Mucosa of stomach (tissue), 1 donor: ENCODE results near the gene NFKBIB.
"Not testable (repeated sequence)": the region's sequence is repeated elsewhere in the genome, so short reads cannot be mapped to it uniquely, and the experiment has no call there.

ENCODE experiments used
- H3K27me3 ChIP-seq: one replicate; pipeline ENCODE4 v1.7.0; 2013; ENCODE audit warnings: mild to moderate bottlenecking, low read length; ENCODE audit not compliant: control insufficient read depth, insufficient read depth
- H3K36me3 ChIP-seq: one replicate; pipeline ENCODE4 v1.7.0; 2013; ENCODE audit warnings: low read length; ENCODE audit not compliant: control insufficient read depth, insufficient read depth
- H3K4me1 ChIP-seq: one replicate; pipeline ENCODE4 v1.7.0; 2013; ENCODE audit warnings: mild to moderate bottlenecking, low read length; ENCODE audit not compliant: control insufficient read depth, insufficient read depth
- H3K4me3 ChIP-seq: one replicate; pipeline ENCODE4 v1.7.0; 2013; ENCODE audit warnings: low read length
- H3K9ac ChIP-seq: one replicate; pipeline ENCODE4 v1.7.0; 2013; ENCODE audit warnings: mild to moderate bottlenecking, low read length, moderate library complexity
- H3K9me3 ChIP-seq: one replicate; pipeline ENCODE4 v1.7.0; 2013; ENCODE audit warnings: mild to moderate bottlenecking, low read length, moderate library complexity; ENCODE audit not compliant: control insufficient read depth
- donor health status: Pancreatic carcinoma.

The NFKBIB gene

GRCh38 chr19:38924388-38924787, 24.6 kb downstream of the NFKBIB start:
- no peaks in the 10 kb centered on the region for H3K9me3 ChIP-seq
- no peaks in the 10 kb centered on the region for H3K27me3 ChIP-seq
- H3K4me1 ChIP-seq, result peaks cover 2% of the 10 kb centered on the region
- H3K9ac ChIP-seq, result no peak overlapping the region
- no peak overlapping the region for H3K4me3 ChIP-seq
- H3K36me3 ChIP-seq, result peaks cover 4% of the 10 kb centered on the region

GRCh38 chr19:38928391-38929001, 28.7 kb downstream of the NFKBIB start:
- no peak overlapping the region for H3K4me3 ChIP-seq
- peaks cover 4% of the 10 kb centered on the region for H3K36me3 ChIP-seq
- H3K4me1 ChIP-seq, result peaks cover 11% of the 10 kb centered on the region
- H3K9ac ChIP-seq, result no peak overlapping the region
- H3K27me3 ChIP-seq, result no peaks in the 10 kb centered on the region
- no peaks in the 10 kb centered on the region for H3K9me3 ChIP-seq

GRCh38 chr19:38929929-38930775, 30.4 kb downstream of the NFKBIB start, which contains the start of gene SARS2:
Gene SARS2, minus strand, starts transcription at chr19:38930763. Its CDS starts 27 bp downstream, at chr19:38930736.
- peak within 1 kb of the TSS; percentile 70 for H3K4me3 ChIP-seq
- no peaks in the 10 kb centered on the region for H3K9me3 ChIP-seq
- peaks cover 11% of the 10 kb centered on the region for H3K4me1 ChIP-seq
- no peaks in the 10 kb centered on the region for H3K36me3 ChIP-seq
- H3K9ac ChIP-seq, result peak within 1 kb of the TSS; percentile 95
- H3K27me3 ChIP-seq, result no peaks in the 10 kb centered on the region

- no peaks in the 10 kb centered on the region for H3K9me3 ChIP-seq
- no peaks in the 10 kb centered on the region for H3K27me3 ChIP-seq
- H3K36me3 ChIP-seq, result no peaks in the 10 kb centered on the region
- peak within 1 kb of the TSS; percentile 95 for H3K9ac ChIP-seq
- H3K4me3 ChIP-seq, result peak within 1 kb of the TSS; percentile 70
- H3K4me1 ChIP-seq, result peaks cover 11% of the 10 kb centered on the region
Observed at GRCh38 chr19:38930776-38931520, 31.2 kb downstream of the NFKBIB start, which contains the start of gene MRPS12. Gene MRPS12, plus strand, starts transcription at chr19:38930944. Its CDS starts 351 bp downstream, at chr19:38931295.

GRCh38 chr19:38931521-38931793, 31.7 kb downstream of the NFKBIB start:
- no peaks in the 10 kb centered on the region for H3K9me3 ChIP-seq
- peak overlapping the region; percentile 95 for H3K9ac ChIP-seq
- H3K4me3 ChIP-seq, result peak overlapping the region; percentile 70
- H3K27me3 ChIP-seq, result no peaks in the 10 kb centered on the region
- peaks cover 11% of the 10 kb centered on the region for H3K4me1 ChIP-seq
- no peaks in the 10 kb centered on the region for H3K36me3 ChIP-seq

GRCh38 chr19:38932425-38933179, 32.8 kb downstream of the NFKBIB start:
- H3K4me1 ChIP-seq, result peaks cover 11% of the 10 kb centered on the region
- no peaks in the 10 kb centered on the region for H3K27me3 ChIP-seq
- H3K4me3 ChIP-seq, result no peak overlapping the region
- H3K9me3 ChIP-seq, result no peaks in the 10 kb centered on the region
- no peaks in the 10 kb centered on the region for H3K36me3 ChIP-seq
- H3K9ac ChIP-seq, result no peak overlapping the region

GRCh38 chr19:38933544-38933943, 33.8 kb downstream of the NFKBIB start:
- H3K9ac ChIP-seq, result no peak overlapping the region
- no peaks in the 10 kb centered on the region for H3K36me3 ChIP-seq
- peaks cover 11% of the 10 kb centered on the region for H3K4me1 ChIP-seq
- no peaks in the 10 kb centered on the region for H3K27me3 ChIP-seq
- H3K9me3 ChIP-seq, result no peaks in the 10 kb centered on the region
- H3K4me3 ChIP-seq, result no peak overlapping the region

- Histone ChIP-seq H3K9ac (no peak overlapping the region), H3K4me1 (no peaks in the 10 kb centered on the region), H3K4me3 (no peak overlapping the region), H3K27me3 (no peaks in the 10 kb centered on the region), H3K9me3 (no peaks in the 10 kb centered on the region), H3K36me3 (no peaks in the 10 kb centered on the region)
Observed at GRCh38 chr19:38939957-38940356, 40.2 kb downstream of the NFKBIB start.

- H3K4me1 ChIP-seq, H3K36me3 ChIP-seq, H3K9me3 ChIP-seq, H3K4me3 ChIP-seq, H3K27me3 ChIP-seq, H3K9ac ChIP-seq: not testable (repeated sequence)
Observed at GRCh38 chr19:38941466-38941865, 41.7 kb downstream of the NFKBIB start.

GRCh38 chr19:38941979-38942378, 42.2 kb downstream of the NFKBIB start:
- Histone ChIP-seq H3K4me1 (no peaks in the 10 kb centered on the region), H3K4me3 (no peak overlapping the region), H3K36me3 (no peaks in the 10 kb centered on the region), H3K9me3 (no peaks in the 10 kb centered on the region), H3K27me3 (no peaks in the 10 kb centered on the region), H3K9ac (no peak overlapping the region)

- H3K27me3 ChIP-seq, result no peaks in the 10 kb centered on the region
- H3K9ac ChIP-seq, result no peak overlapping the region
- no peak overlapping the region for H3K4me3 ChIP-seq
- no peaks in the 10 kb centered on the region for H3K4me1 ChIP-seq
- H3K9me3 ChIP-seq, result no peaks in the 10 kb centered on the region
- H3K36me3 ChIP-seq, result no peaks in the 10 kb centered on the region
Observed at GRCh38 chr19:38942471-38943181, 42.9 kb downstream of the NFKBIB start.
